GM12864 (cell line): Measurements from ENCODE around the gene FBXL7.

Experiments used
- DNase-seq: peaks from one replicate; pipeline ENCODE4 v3.0.0-alpha.2; 2011; ENCODE audit warnings: low read depth
- H3K4me3 ChIP-seq: 2 replicates; pipeline ENCODE4 v1.5.1; 2011; ENCODE audit warnings: mild to moderate bottlenecking, low read depth, low read length, control low read depth
- TF ChIP-seq, protein P1 (sequence below): IDR thresholded peaks from 2 replicates; pipeline ENCODE4 v1.5.1; 2011; ENCODE audit warnings: low read depth, mild to moderate bottlenecking, moderate library complexity, low read length, control low read depth, inconsistent platforms; ENCODE audit errors: missing control alignments

FBXL7 gene

DNA sequence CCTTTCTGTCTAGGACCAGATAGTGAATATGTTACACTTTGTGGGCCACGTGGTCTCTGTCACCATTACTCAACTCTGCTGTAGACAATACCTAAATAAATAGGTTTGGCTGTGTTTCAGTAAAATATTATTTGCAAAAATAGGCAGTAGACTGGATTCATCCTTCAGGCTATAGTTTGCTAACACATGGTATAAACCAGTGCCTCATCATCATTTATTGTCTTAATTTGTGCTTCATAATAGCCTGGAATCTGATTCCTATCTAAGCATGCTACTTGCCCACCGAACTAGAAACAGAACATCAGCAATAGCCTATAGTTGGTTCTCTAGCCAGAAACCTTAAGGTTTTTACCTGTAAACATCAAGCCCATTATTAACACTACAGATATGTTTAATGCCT, 215.6 kb downstream of the FBXL7 start:
- no peak for DNase-seq
- TF ChIP-seq, protein P1, sequence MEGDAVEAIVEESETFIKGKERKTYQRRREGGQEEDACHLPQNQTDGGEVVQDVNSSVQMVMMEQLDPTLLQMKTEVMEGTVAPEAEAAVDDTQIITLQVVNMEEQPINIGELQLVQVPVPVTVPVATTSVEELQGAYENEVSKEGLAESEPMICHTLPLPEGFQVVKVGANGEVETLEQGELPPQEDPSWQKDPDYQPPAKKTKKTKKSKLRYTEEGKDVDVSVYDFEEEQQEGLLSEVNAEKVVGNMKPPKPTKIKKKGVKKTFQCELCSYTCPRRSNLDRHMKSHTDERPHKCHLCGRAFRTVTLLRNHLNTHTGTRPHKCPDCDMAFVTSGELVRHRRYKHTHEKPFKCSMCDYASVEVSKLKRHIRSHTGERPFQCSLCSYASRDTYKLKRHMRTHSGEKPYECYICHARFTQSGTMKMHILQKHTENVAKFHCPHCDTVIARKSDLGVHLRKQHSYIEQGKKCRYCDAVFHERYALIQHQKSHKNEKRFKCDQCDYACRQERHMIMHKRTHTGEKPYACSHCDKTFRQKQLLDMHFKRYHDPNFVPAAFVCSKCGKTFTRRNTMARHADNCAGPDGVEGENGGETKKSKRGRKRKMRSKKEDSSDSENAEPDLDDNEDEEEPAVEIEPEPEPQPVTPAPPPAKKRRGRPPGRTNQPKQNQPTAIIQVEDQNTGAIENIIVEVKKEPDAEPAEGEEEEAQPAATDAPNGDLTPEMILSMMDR = no peak
- no peak overlapping the region for H3K4me3 ChIP-seq

DNA sequence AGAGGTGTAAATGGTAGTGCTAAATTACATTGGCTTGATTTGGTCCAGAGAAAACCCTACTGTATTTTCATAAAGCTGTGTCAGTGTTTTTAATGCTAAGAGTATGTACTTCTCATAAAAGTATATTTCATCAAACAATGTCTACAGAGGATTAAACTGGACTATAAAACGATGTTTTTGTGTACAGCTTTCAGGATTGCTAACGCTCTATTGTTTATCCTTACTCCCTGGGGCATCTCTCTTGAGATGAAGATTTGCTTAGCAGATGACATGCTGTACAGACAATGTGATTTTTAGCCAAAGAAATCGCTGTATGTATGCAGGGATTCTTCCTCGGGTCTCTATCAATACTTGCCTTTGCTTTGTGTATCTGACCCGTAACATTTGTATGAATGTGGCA, 216.0 kb downstream of the FBXL7 start:
- DNase-seq = no peak
- no peak overlapping the region for H3K4me3 ChIP-seq
- TF ChIP-seq, protein P1 = no peak

DNA sequence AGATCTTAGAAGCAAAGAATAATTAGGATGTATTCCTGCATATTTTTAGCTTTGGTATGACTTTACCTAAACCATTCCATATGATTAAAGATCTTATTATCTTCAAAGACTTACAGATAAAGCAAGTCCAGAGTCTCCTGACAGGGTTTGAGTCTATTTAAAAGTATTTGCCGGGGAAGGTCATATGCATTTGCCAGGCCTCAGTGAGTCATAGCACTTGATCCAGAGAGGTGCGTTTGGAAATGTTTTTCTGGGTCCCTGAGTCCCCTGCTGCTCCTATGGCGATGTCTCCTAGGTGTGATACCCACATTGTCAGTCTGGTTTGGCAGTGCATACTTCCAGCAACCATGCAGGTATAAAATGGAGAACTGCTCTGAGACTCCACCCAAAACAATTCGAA, 217.0 kb downstream of the FBXL7 start:
- no peak overlapping the region for H3K4me3 ChIP-seq
- TF ChIP-seq, protein P1 = no peak
- no peak for DNase-seq

DNA sequence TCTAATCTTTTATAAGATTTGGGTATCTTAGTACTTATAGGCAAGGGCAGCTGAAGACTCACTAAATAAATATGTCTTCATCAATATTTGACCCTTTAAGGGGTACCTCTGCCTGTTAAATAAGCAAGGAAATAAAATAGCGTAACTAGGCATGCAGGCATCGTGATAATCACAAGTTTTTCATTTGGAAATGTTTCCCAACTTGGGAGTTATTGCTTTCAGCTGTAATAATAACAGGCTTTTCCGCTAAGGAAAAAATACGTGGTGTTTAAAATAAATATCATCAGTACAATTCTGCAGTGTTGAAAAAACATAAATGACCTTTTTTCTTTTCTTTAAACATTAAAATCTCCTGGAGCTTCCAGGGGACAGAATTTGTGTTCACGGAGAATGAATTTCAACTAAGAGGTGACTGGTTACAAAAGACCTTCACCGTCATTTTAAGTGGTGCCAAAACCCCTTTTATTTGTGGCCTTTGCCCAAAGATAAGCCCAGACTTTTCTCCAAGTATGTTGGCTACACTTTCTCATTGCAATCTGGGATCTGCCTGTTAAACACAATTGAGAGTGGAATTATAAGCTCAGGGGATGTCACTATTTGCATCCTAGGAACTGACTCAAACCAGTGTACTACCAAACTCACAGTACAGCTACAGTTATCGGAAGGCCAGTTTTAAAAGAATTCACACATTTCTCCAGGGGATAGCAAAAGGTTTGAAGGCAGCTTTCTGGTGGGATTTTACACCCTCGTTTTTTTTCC, 218.6 kb downstream of the FBXL7 start:
- TF ChIP-seq, protein P1 = no peak
- no peak overlapping the region for H3K4me3 ChIP-seq
- DNase-seq = no peak

- no peak for DNase-seq
- TF ChIP-seq, protein P1 = no peak
- no peak overlapping the region for H3K4me3 ChIP-seq
Measured at GRCh38 chr5:15719784-15720183, 219.8 kb downstream of the FBXL7 start.

DNA sequence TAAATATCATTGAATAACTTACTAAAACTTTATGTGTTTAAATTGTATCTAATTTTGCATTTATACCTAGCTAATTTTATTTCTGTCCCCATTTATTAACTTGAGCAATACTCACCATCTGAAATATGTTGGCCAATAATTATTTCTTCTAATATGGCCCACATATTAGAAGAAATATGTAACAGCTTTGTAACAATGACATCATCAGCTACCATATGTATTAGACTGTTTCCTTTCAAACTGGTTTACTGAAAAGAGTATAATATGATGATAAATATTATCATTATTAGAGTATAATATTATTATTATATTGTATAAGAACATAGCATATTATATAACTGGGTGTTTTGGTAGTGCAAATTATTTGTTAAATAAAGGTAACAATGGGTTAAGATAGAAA, 220.5 kb downstream of the FBXL7 start:
- no peak overlapping the region for H3K4me3 ChIP-seq
- no peak for DNase-seq
- TF ChIP-seq, protein P1 = no peak

- TF ChIP-seq, protein P1 = no peak
- H3K4me3 ChIP-seq = no peak overlapping the region
- DNase-seq = no peak
Measured at GRCh38 chr5:15722305-15722704, 222.3 kb downstream of the FBXL7 start.
